Measurements from ENCODE around the gene HS3ST2.

- TF ChIP-seq CTCF (IDR thresholded peaks at IDR 0.05 in 8 of 11, conservative IDR thresholded peaks at IDR 0.05 in 3 of 11) (peak in 4 of 11 experiments; percentile 25 to 46 (median 44)), POLR2A (IDR thresholded peaks at IDR 0.05) (no peak)
Observed at GRCh38 chr16:22813223-22813947, 577 bp upstream of the HS3ST2 start.

Data from spleen (tissue), 7 donors.